Gastroesophageal sphincter (tissue), 4 donors: ENCODE measurements around the gene PTDSS2. TPM values are rescaled to one million over a fixed set of nuclear protein-coding genes. Genes with fewer than 3 reads are reported as not detected.

Experiments
- ATAC-seq: fragments of 150-250 bp; one replicate; pipeline ENCODE4 v1.9.1; 2016; ENCODE audit warnings: mild to moderate bottlenecking, moderate library complexity
- H3K27ac ChIP-seq, 4 donors: fragments of 200-600 bp; sonication (generic) in 3 of 4; 1 replicate in 3 of 4; 2 replicates in 1 of 4; pipeline ENCODE4 v1.5.1; 2016 to 2019
- H3K27me3 ChIP-seq: fragments of 200-600 bp; sonication (generic); one replicate; pipeline ENCODE4 v1.5.1; 2019
- H3K36me3 ChIP-seq, 2 donors: fragments of 200-600 bp; sonication (generic); one replicate each; pipeline ENCODE4 v1.5.1; 2019; ENCODE audit warnings: control low read depth in 1 of 2
- H3K4me1 ChIP-seq, 3 donors: fragments of 200-600 bp; sonication (generic); 1 replicate in 2 of 3; 2 replicates in 1 of 3; pipeline ENCODE4 v1.5.1; 2016 to 2019; ENCODE audit warnings: control low read depth in 2 of 3
- H3K4me3 ChIP-seq, 2 donors: fragments of 200-600 bp; sonication (generic); one replicate each; pipeline ENCODE4 v1.5.1; 2019; ENCODE audit warnings: mild to moderate bottlenecking in 1 of 2, moderate library complexity in 1 of 2
- H3K9me3 ChIP-seq, 3 donors: fragments of 200-600 bp; sonication (generic); one replicate each; pipeline ENCODE4 v1.5.1; 2017 to 2019; ENCODE audit warnings: control low read depth in 2 of 3
- CTCF ChIP-seq, 4 experiments: fragments of 200-600 bp in 2 of 4; fragments of 450-650 bp in 2 of 4; sonication (generic) in 1 of 4; IDR thresholded peaks; one replicate each; pipeline ENCODE4 v1.5.1; 2017 to 2019; ENCODE audit warnings: antibody characterized with exemption in 4 of 4, mild to moderate bottlenecking in 2 of 4, moderate library complexity in 2 of 4
- EP300 ChIP-seq: sonication (generic); formaldehyde crosslinking; IDR thresholded peaks from one replicate; pipeline ENCODE4 v1.6.1; 2017; ENCODE audit warnings: antibody characterized with exemption, mild to moderate bottlenecking
- POLR2A ChIP-seq, 2 donors: fragments of 450-650 bp; IDR thresholded peaks; one replicate each; pipeline ENCODE4 v1.6.1; 2017; ENCODE audit warnings: antibody characterized with exemption in 2 of 2, mild to moderate bottlenecking in 2 of 2, moderate library complexity in 1 of 2
- POLR2AphosphoS5 ChIP-seq: sonication (generic); formaldehyde crosslinking; IDR thresholded peaks from one replicate; pipeline ENCODE4 v1.6.1; 2017; ENCODE audit warnings: antibody characterized with exemption
- WGBS, 2 donors: methylation state at CpG; one replicate each; pipeline ENCODE4 v1.1.5; 2018; ENCODE audit warnings: low coverage in 1 of 2; 5-methylcytosine and 5-hydroxymethylcytosine counted together
- total RNA-seq, 4 donors: library from RNA; depleted of rRNA; stranded (reverse); fragments of >200 nt; gene quantifications; one replicate each; pipeline ENCODE4 v1.1.0, GENCODE V29; 2016

The PTDSS2 gene
- total RNA-seq, 4 donors from 2014 or later = 23.4 to 55.9 (median 43.1) TPM

- no peak overlapping the region for H3K4me3 ChIP-seq
- H3K27ac ChIP-seq = no peak overlapping the region
- ATAC-seq = no peak
Observed at GRCh38 chr11:404551-405264, 45.4 kb upstream of the PTDSS2 start.

GRCh38 chr11:405323-405953 lies 44.6 kb upstream of the PTDSS2 start:
- Histone ChIP-seq H3K9me3 (no peaks in the 10 kb centered on the region), H3K4me1 (peaks cover 0 to 28% (median 12%) of the 10 kb centered on the region in 3 donors), H3K27me3 (peaks cover 24% of the 10 kb centered on the region), H3K4me3 (peak overlapping the region in 1 of 2 donors; percentile 80), H3K27ac (no peak overlapping the region), H3K36me3 (no peaks in the 10 kb centered on the region)
- WGBS, 2 donors = 37 to 59% methylated on average over 6 to 7 of the region's 17 CpGs
- ATAC-seq = no peak
- TF ChIP-seq CTCF (IDR thresholded peaks at IDR 0.05) (no peak), POLR2AphosphoS5 (no peak), POLR2A (IDR thresholded peaks at IDR 0.05) (no peak), EP300 (no peak)

More at GRCh38 chr11:404551-405264, 45.4 kb upstream of the PTDSS2 start:
- Histone ChIP-seq H3K4me1 (peaks cover 0 to 35% (median 12%) of the 10 kb centered on the region in 3 donors), H3K36me3 (no peaks in the 10 kb centered on the region), H3K27me3 (peaks cover 25% of the 10 kb centered on the region), H3K9me3 (no peaks in the 10 kb centered on the region)
- no CpG with 5 or more reads among the region's 14 CpGs for WGBS, 2 donors
- TF ChIP-seq POLR2AphosphoS5 = no peak
- TF ChIP-seq EP300 = no peak
- no peak for TF ChIP-seq POLR2A (IDR thresholded peaks at IDR 0.05)
- no peak for TF ChIP-seq CTCF (IDR thresholded peaks at IDR 0.05)

- Histone ChIP-seq H3K4me3 (peak overlapping the region; percentile 80 to 93), H3K27ac (peak overlapping the region; percentile 48 to 79 (median 61))
- no peak for ATAC-seq
Observed at GRCh38 chr11:405954-406795, 43.9 kb upstream of the PTDSS2 start.

More at GRCh38 chr11:405954-406795, 43.9 kb upstream of the PTDSS2 start:
- Histone ChIP-seq H3K36me3 (no peaks in the 10 kb centered on the region), H3K27me3 (peaks cover 23% of the 10 kb centered on the region), H3K4me1 (peaks cover 0 to 27% (median 12%) of the 10 kb centered on the region in 3 donors), H3K9me3 (no peaks in the 10 kb centered on the region)
- no CpG with 5 or more reads among the region's 47 CpGs for WGBS, 2 donors
- TF ChIP-seq POLR2A (IDR thresholded peaks at IDR 0.05) = peak in 1 of 2 donors; percentile 3
- no peak for TF ChIP-seq POLR2AphosphoS5
- no peak for TF ChIP-seq EP300
- TF ChIP-seq CTCF (IDR thresholded peaks at IDR 0.05) = no peak
